Umbilical cord (tissue), 2 donors: ENCODE data around the gene PTPN6. TPM values are rescaled to one million over a fixed set of nuclear protein-coding genes. Genes with fewer than 3 reads are reported as not detected.
"Not testable (repeated sequence)": the region's sequence is repeated elsewhere in the genome, so short reads cannot be mapped to it uniquely, and the experiment has no call there.

Source experiments
- DNase-seq: peaks from one replicate; pipeline ENCODE4 v3.0.0-alpha.2; 2015; ENCODE audit warnings: low spot score
- total RNA-seq: library from RNA; depleted of rRNA; stranded (reverse); fragments of >200 nt; gene quantifications from one replicate; pipeline ENCODE4 v1.2.3, GENCODE V29; 2014; ENCODE audit warnings: low replicate concordance; ENCODE audit not compliant: insufficient read depth

Gene PTPN6
- total RNA-seq, result 18.3 TPM

- DNase-seq, result no peak
These were observed at the start of gene PTPN6 for GRCh38 chr12:6950811-6951540. PTPN6 (plus strand) TSS chr12:6951356; CDS start chr12:6951513, 157 bp downstream.

GRCh38 chr12:6902448-6902847, 48.7 kb upstream of the PTPN6 start:
- no peak for DNase-seq

GRCh38 chr12:6903722-6904121, 47.4 kb upstream of the PTPN6 start:
- no peak for DNase-seq

GRCh38 chr12:6904280-6905276, 46.6 kb upstream of the PTPN6 start, which contains the start of gene LRRC23:
LRRC23 (plus strand) TSS chr12:6904822; CDS start chr12:6905634, 812 bp downstream.
- peak; percentile 99 for DNase-seq

GRCh38 chr12:6905414-6906040, 45.6 kb upstream of the PTPN6 start:
- DNase-seq, result no peak

GRCh38 chr12:6908141-6908540, 43.0 kb upstream of the PTPN6 start:
- DNase-seq, result not testable (repeated sequence)

- no peak for DNase-seq
These were observed 41.6 kb upstream of the PTPN6 start for GRCh38 chr12:6909421-6910145.

GRCh38 chr12:6912164-6912935, 38.8 kb upstream of the PTPN6 start:
- no peak for DNase-seq

GRCh38 chr12:6914246-6914946, 36.8 kb upstream of the PTPN6 start, which contains the start of gene ENO2:
ENO2 (plus strand) TSS chr12:6914580; CDS start chr12:6915833, 1,253 bp downstream.
- peak; percentile 83 for DNase-seq

- no peak for DNase-seq
These were observed 36.0 kb upstream of the PTPN6 start for GRCh38 chr12:6914947-6915788.

GRCh38 chr12:6915789-6916285, 35.3 kb upstream of the PTPN6 start:
- DNase-seq, result no peak

- DNase-seq, result no peak
These were observed 34.5 kb upstream of the PTPN6 start for GRCh38 chr12:6916426-6917200.

- no peak for DNase-seq
These were observed 33.5 kb upstream of the PTPN6 start for GRCh38 chr12:6917491-6918231.

- DNase-seq, result no peak
These were observed 31.6 kb upstream of the PTPN6 start for GRCh38 chr12:6919588-6919987.

- no peak for DNase-seq
These were observed 29.6 kb upstream of the PTPN6 start for GRCh38 chr12:6921539-6921938.

- DNase-seq, result no peak
These were observed 28.9 kb upstream of the PTPN6 start for GRCh38 chr12:6921996-6922946.
